ENCODE data around the gene CTNNA3. TPM values are rescaled to one million over a fixed set of nuclear protein-coding genes. Genes with fewer than 3 reads are reported as not detected.

Gene CTNNA3
- total and polyA plus RNA-seq, 2 of the 4 experiments (the other 2 are of a cell fraction), result 0.19 to 0.90 TPM

- Histone ChIP-seq H4K91ac (ENCODE audit: insufficient read depth, low read depth, low read length) (no peak overlapping the region), H2BK120ac (ENCODE audit: low read depth, low read length) (no peak overlapping the region), H4K20me1 (ENCODE audit: insufficient read depth, low read length) (no peaks in the 10 kb centered on the region), H2AK9ac (replicated peaks; ENCODE audit: low read depth, low read length, poor library complexity) (no peak overlapping the region), H3K27ac (ENCODE audit: insufficient read depth, low read length) (no peak overlapping the region), H3K9ac (ENCODE audit: low read depth, low read length) (no peak overlapping the region), H2BK15ac (ENCODE audit: low read depth, low read length) (no peak overlapping the region), H3K4me2 (ENCODE audit: low read depth, low read length) (no peak overlapping the region), H4K8ac (ENCODE audit: low read depth in 2 of 2, low read length in 2 of 2) (no peak overlapping the region), H3K27me3 (ENCODE audit: control insufficient read depth, insufficient read depth, low read length) (no peaks in the 10 kb centered on the region), H3K9me3 (ENCODE audit: control insufficient read depth, insufficient read depth, low read length) (no peaks in the 10 kb centered on the region), H3K56ac (ENCODE audit: extremely low read depth, insufficient read depth, low read length) (no peak overlapping the region), H3K4ac (ENCODE audit: low read depth, low read length) (no peak overlapping the region), H3K4me1 (ENCODE audit: control insufficient read depth, insufficient read depth, low read length) (no peaks in the 10 kb centered on the region), H2AK5ac (ENCODE audit: low read depth, low read length) (no peak overlapping the region), H3K36me3 (ENCODE audit: control insufficient read depth, insufficient read depth, low read length) (no peaks in the 10 kb centered on the region), H3K9me1 (ENCODE audit: insufficient read depth, low read length) (no peaks in the 10 kb centered on the region), H3K4me3 (ENCODE audit: insufficient read depth, low read depth, low read length) (no peak overlapping the region), H2BK5ac (ENCODE audit: low read depth, low read length, poor library complexity, severe bottlenecking) (no peak overlapping the region), H4K5ac (ENCODE audit: low read depth, low read length) (no peak overlapping the region), H3K23ac (ENCODE audit: low read depth, low read length) (no peak overlapping the region), H3K18ac (ENCODE audit: low read depth, low read length) (no peak overlapping the region), H3K14ac (replicated peaks; ENCODE audit: low read depth, low read length) (no peak overlapping the region), H2BK20ac (ENCODE audit: low read depth, low read length) (no peak overlapping the region), H3K79me1 (ENCODE audit: low read depth in 1 of 2, low read length in 2 of 2) (no peaks in the 10 kb centered on the region), H2AFZ (replicated peaks; ENCODE audit: low read length, poor library complexity) (no peak overlapping the region)
- in situ Hi-C loops (cut with MboI; ENCODE audit: low sequenced_read_pairs), result no loop called here
- intact Hi-C loops (cut with micrococcal nuclease), result no loop called here
- TF ChIP-seq POLR2A (IDR thresholded peaks at IDR 0.05; ENCODE audit: low read depth, low read length), result no peak
- BruUV-seq (replicated peaks), result no TSS peak
- ATAC-seq (ENCODE audit: low read depth) (no peak), DNase-seq (no peak)
- ChIA-PET POLR2A (ENCODE audit: unreplicated experiment) (no interaction called here), CTCF (interaction anchor here (0.9 kb wide), 1 partner anchor 11 kb away, joined by 5 read pairs; no protein-coding TSS in a partner anchor)
- WGBS, 2 experiments (ENCODE audit: extremely low coverage in 2 of 2, insufficient read length in 1 of 2), result no CpG with 5 or more reads among the region's 2 CpGs
- dilution Hi-C loops (cut with HindIII; ENCODE audit: low sequenced_read_pairs, unreplicated experiment), result no loop called here
Observed at GRCh38 chr10:66021423-66021822, 1674.6 kb downstream of the CTNNA3 start.
